A673 (cell line): ENCODE results near the gene SDK1.

Experiments
- EZH2 ChIP-seq: fragments of 200-600 bp; sonication (generic); IDR thresholded peaks from 2 replicates; pipeline ENCODE4 v1.6.1; 2017; ENCODE audit warnings: borderline replicate concordance, low read depth, mild to moderate bottlenecking, mixed read lengths, antibody characterized with exemption, low read length; ENCODE audit not compliant: poor library complexity, severe bottlenecking
- TF ChIP-seq, protein P1 (sequence below): fragments of 300-800, 200-600 bp; sonication (generic); conservative IDR thresholded peaks from 2 replicates; pipeline ENCODE4 v1.5.1; 2017; ENCODE audit warnings: low read depth, mild to moderate bottlenecking, antibody characterized with exemption, low read length, moderate library complexity, mixed read lengths

DNA sequence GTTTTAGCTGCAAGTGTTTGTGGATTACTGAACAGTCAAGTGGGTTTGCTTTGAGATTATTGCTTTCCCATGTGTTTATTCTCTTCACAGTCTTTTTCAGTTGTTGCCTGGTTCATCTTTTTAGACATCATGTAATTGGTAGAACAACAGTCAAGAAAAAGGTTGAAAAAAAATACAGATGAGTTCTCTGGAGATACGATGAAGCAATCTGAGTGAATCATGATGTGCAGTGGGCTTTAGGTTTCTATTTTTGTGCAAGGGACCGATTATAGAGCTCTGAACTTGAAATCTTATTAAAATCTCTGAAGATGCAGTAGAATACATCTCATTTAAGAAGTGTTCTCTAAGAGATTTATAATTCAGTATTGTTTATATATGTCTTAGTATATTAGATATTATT, 145.7 kb downstream of the SDK1 start:
- TF ChIP-seq, protein P1, sequence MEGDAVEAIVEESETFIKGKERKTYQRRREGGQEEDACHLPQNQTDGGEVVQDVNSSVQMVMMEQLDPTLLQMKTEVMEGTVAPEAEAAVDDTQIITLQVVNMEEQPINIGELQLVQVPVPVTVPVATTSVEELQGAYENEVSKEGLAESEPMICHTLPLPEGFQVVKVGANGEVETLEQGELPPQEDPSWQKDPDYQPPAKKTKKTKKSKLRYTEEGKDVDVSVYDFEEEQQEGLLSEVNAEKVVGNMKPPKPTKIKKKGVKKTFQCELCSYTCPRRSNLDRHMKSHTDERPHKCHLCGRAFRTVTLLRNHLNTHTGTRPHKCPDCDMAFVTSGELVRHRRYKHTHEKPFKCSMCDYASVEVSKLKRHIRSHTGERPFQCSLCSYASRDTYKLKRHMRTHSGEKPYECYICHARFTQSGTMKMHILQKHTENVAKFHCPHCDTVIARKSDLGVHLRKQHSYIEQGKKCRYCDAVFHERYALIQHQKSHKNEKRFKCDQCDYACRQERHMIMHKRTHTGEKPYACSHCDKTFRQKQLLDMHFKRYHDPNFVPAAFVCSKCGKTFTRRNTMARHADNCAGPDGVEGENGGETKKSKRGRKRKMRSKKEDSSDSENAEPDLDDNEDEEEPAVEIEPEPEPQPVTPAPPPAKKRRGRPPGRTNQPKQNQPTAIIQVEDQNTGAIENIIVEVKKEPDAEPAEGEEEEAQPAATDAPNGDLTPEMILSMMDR: no peak
- TF ChIP-seq EZH2: no peak
